Brain microvascular endothelial cell (primary cell): ENCODE results near the gene QTRT2.

ENCODE experiments used
- DNase-seq: peaks from one replicate; pipeline ENCODE4 v3.0.0-alpha.2; 2020
- H3K27ac ChIP-seq: fragments of 250-450 bp; sonication (Bioruptor Pico); 2 replicates; pipeline ENCODE4 v1.5.1; 2020; ENCODE audit warnings: mild to moderate bottlenecking, moderate library complexity
- H3K27me3 ChIP-seq: fragments of 250-450 bp; sonication (Bioruptor Pico); replicated peaks from 2 replicates; pipeline ENCODE4 v1.5.1; 2020; ENCODE audit warnings: mild to moderate bottlenecking
- H3K36me3 ChIP-seq: fragments of 250-450 bp; sonication (Bioruptor Pico); replicated peaks from 2 replicates; pipeline ENCODE4 v1.5.1; 2020; ENCODE audit warnings: mild to moderate bottlenecking
- H3K4me3 ChIP-seq: 2 replicates; pipeline ENCODE4 v1.5.1; 2011; ENCODE audit warnings: low read depth, mild to moderate bottlenecking, control low read depth, low read length, moderate library complexity
- in situ Hi-C: cut with HindIII; loops from 2 replicates; pipeline ENCODE4 v1.10.0; 2017; ENCODE audit warnings: low sequenced_read_pairs, low pct_ligation_motif_present
- TF ChIP-seq, protein P1 (sequence below): IDR thresholded peaks from 2 replicates; pipeline ENCODE4 v1.5.1; 2011; ENCODE audit warnings: low read depth, mild to moderate bottlenecking, moderate library complexity, low read length, control low read depth, inconsistent platforms; ENCODE audit errors: missing control alignments

QTRT2 gene

DNA sequence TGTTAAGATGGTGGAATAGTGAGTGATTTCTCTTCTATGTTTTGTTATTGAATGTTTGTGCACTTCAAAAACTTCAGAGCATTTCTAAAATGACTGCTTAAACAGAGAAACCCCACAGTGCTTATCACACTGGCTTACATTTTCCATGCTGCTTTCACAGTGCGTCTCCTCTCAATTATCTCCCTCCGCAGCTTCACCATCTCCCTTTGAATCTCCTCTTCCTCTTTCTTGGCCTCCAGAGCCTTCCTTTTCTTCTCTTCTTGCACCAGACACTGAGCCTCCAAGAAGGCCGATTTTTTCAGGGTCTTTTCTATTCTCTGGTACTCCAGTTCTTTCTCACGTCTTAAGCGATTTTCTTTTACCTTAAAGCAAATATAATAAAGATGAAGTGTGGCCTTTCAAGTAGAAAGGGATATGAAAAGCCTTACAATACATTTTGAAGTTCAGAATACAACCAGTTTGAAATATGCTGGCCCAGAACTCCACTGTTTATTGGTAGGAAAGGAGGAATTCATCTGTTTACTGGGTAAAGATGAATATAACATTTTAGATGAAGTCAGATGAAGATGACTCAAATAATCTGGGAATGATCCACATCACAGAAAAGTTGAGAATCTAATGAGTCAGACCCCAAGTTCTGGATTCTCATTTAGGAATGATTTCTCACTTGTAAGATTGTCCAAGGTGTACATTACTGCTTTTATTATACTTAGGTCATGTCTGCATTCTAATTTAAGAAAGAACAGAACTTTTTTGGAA, 21.6 kb upstream of the QTRT2 start:
- TF ChIP-seq, protein P1, sequence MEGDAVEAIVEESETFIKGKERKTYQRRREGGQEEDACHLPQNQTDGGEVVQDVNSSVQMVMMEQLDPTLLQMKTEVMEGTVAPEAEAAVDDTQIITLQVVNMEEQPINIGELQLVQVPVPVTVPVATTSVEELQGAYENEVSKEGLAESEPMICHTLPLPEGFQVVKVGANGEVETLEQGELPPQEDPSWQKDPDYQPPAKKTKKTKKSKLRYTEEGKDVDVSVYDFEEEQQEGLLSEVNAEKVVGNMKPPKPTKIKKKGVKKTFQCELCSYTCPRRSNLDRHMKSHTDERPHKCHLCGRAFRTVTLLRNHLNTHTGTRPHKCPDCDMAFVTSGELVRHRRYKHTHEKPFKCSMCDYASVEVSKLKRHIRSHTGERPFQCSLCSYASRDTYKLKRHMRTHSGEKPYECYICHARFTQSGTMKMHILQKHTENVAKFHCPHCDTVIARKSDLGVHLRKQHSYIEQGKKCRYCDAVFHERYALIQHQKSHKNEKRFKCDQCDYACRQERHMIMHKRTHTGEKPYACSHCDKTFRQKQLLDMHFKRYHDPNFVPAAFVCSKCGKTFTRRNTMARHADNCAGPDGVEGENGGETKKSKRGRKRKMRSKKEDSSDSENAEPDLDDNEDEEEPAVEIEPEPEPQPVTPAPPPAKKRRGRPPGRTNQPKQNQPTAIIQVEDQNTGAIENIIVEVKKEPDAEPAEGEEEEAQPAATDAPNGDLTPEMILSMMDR: no peak
- in situ Hi-C loops: no loop called here
- Histone ChIP-seq H3K27me3 (no peaks in the 10 kb centered on the region), H3K4me3 (no peak overlapping the region), H3K27ac (no peak overlapping the region), H3K36me3 (no peaks in the 10 kb centered on the region)
- DNase-seq: no peak

DNA sequence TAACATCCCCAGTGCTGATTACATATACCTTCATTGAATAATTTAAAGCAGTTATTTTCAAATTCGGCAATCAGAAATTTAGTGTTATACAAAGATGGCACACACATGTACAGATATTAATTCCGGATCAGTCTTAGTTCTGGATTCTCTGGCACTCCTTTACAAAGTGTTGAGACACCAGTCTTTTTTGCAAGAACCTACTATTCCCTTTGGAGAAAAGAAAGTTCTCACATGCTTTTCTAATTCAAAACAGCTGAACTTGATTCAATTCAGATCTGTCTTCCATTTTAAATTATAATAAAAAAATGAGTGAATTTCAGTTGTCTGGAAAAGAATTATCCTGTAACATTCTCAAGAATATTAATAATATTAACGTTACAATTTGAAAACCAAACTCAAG, 20.6 kb upstream of the QTRT2 start:
- no peak for DNase-seq
- H3K27ac ChIP-seq: no peak overlapping the region
- H3K27me3 ChIP-seq: no peaks in the 10 kb centered on the region
- in situ Hi-C loops: no loop called here
- no peaks in the 10 kb centered on the region for H3K36me3 ChIP-seq
- TF ChIP-seq, protein P1: no peak
- no peak overlapping the region for H3K4me3 ChIP-seq

DNA sequence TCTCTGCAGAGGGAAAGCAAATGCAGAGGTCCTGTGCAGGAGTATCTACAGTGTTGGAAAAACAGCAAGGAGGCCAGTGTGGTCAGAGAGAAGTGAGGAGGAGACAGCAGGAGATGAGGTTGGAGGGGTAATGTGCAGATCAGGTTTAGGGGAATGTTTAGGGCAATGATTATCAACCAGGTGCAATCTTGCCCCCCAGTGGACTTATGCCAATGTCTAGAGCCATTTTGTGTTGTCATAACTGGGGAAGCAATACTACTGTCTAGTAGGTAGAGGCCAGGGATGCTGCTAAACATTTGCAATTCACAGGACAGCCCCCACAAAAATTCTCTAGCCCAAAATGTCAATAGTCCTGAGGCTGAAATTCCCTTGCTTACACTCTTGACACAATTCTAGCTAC, 13.3 kb upstream of the QTRT2 start:
- DNase-seq: no peak
- Histone ChIP-seq H3K4me3 (no peak overlapping the region), H3K27me3 (no peaks in the 10 kb centered on the region), H3K27ac (no peak overlapping the region), H3K36me3 (no peaks in the 10 kb centered on the region)
- in situ Hi-C loops: no loop called here
- TF ChIP-seq, protein P1: no peak

DNA sequence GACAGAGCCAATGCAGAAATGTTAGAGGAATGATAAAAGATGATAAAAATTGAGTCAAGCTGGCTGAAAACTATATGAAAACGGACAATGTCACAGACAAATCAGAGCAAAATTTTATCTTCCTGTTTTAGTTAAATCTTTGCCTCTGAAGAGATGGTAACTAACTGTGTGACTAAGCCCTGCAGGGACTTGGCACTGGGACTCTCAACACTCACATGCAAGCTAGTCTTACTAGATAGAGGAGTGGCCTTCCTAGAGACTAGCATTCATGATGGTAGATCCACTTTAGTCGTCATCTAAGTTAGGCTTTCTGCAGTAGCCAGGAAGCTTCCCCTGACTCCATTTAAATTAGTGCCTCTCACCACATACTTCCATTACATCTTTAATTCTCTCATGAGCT, 4.3 kb upstream of the QTRT2 start:
- in situ Hi-C loops: no loop called here
- no peak for DNase-seq
- TF ChIP-seq, protein P1: no peak

DNA sequence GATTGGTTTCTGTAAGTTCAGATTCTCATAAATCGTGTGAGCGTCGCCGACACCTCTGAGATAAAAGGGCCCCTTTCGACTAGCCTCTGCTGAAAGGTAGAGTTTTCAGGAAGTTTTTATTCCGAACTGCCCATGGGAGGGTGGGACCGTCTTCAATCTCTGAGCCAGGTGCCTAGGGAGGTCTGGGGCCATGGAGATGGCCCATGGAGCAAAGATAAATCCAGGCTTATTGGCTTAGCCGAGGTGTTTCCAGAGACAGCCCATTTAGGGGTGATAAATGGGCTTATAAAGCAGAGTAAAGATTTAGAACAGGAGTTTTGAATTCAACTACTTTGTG, 442 bp downstream of the QTRT2 start:
- Histone ChIP-seq H3K27me3 (no peaks in the 10 kb centered on the region), H3K27ac (peak overlapping the region; percentile 57), H3K4me3 (peak overlapping the region; percentile 96), H3K36me3 (no peaks in the 10 kb centered on the region)
- TF ChIP-seq, protein P1: no peak
- in situ Hi-C loops: no loop called here
- no peak for DNase-seq

More for the DNA sequence above, 4.3 kb upstream of the QTRT2 start:
- Histone ChIP-seq H3K27me3 (no peaks in the 10 kb centered on the region), H3K27ac (no peak overlapping the region), H3K4me3 (no peak overlapping the region), H3K36me3 (no peaks in the 10 kb centered on the region)

DNA sequence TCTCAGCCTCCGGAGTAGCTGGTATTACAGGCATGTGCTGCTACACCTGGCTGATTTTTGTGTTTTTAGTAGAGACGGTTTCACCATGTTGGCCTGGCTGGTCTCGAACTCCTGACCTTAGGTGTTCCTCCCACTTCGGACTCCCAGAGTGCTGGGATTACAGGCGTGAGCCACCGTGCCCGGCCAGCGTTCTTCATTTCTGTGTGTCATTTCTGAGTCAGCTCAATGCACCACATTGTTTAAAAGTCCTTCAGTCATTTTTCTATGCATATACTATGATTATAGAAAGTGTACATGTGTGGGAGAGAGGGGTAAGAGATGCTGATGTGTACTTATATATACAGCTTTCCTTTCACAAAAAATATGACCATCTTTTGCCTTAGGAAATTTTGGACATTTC, 2.1 kb downstream of the QTRT2 start:
- in situ Hi-C loops: no loop called here
- H3K4me3 ChIP-seq: no peak overlapping the region
- no peak for DNase-seq
- H3K36me3 ChIP-seq: no peaks in the 10 kb centered on the region
- H3K27me3 ChIP-seq: no peaks in the 10 kb centered on the region
- TF ChIP-seq, protein P1: no peak
- no peak overlapping the region for H3K27ac ChIP-seq
